Measurements from ENCODE around the gene TRPC5OS.

- TF ChIP-seq, protein P1, sequence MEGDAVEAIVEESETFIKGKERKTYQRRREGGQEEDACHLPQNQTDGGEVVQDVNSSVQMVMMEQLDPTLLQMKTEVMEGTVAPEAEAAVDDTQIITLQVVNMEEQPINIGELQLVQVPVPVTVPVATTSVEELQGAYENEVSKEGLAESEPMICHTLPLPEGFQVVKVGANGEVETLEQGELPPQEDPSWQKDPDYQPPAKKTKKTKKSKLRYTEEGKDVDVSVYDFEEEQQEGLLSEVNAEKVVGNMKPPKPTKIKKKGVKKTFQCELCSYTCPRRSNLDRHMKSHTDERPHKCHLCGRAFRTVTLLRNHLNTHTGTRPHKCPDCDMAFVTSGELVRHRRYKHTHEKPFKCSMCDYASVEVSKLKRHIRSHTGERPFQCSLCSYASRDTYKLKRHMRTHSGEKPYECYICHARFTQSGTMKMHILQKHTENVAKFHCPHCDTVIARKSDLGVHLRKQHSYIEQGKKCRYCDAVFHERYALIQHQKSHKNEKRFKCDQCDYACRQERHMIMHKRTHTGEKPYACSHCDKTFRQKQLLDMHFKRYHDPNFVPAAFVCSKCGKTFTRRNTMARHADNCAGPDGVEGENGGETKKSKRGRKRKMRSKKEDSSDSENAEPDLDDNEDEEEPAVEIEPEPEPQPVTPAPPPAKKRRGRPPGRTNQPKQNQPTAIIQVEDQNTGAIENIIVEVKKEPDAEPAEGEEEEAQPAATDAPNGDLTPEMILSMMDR (conservative IDR thresholded peaks at IDR 0.05; ENCODE audit: low read depth, low read length) = no peak
- no peak for TF ChIP-seq EZH2phosphoT487 (IDR thresholded peaks at IDR 0.05; ENCODE audit: borderline replicate concordance, low read length)
These were observed 38.8 kb upstream of the TRPC5OS start for GRCh38 chrX:111837197-111837596.

All from PC-3 (cell line).